ENCODE results near the gene TWSG1.
"Not testable (repeated sequence)": the region's sequence is repeated elsewhere in the genome, so short reads cannot be mapped to it uniquely, and the experiment has no call there.

TWSG1 gene

GRCh38 chr18:9336827-9337226 lies 2.3 kb downstream of the TWSG1 start:
- DNase-seq: no peak

- no peak for DNase-seq
These were observed 3.3 kb downstream of the TWSG1 start for GRCh38 chr18:9337873-9338272.

- DNase-seq: no peak
These were observed 5.9 kb downstream of the TWSG1 start for GRCh38 chr18:9340472-9340871.

- no peak for DNase-seq
These were observed 9.0 kb downstream of the TWSG1 start for GRCh38 chr18:9343577-9343976.

GRCh38 chr18:9346775-9347174 lies 12.2 kb downstream of the TWSG1 start:
- DNase-seq: no peak

- DNase-seq: no peak
These were observed 13.6 kb downstream of the TWSG1 start for GRCh38 chr18:9348079-9348671.

- no peak for DNase-seq
These were observed 14.2 kb downstream of the TWSG1 start for GRCh38 chr18:9348766-9349165.

- no peak for DNase-seq
These were observed 19.0 kb downstream of the TWSG1 start for GRCh38 chr18:9353596-9353995.

GRCh38 chr18:9354256-9354655 lies 19.7 kb downstream of the TWSG1 start:
- no peak for DNase-seq

GRCh38 chr18:9356976-9357375 lies 22.4 kb downstream of the TWSG1 start:
- DNase-seq: no peak

- DNase-seq: no peak
These were observed 25.2 kb downstream of the TWSG1 start for GRCh38 chr18:9359796-9360195.

- DNase-seq: no peak
These were observed 26.6 kb downstream of the TWSG1 start for GRCh38 chr18:9361191-9361590.

GRCh38 chr18:9362869-9363268 lies 28.3 kb downstream of the TWSG1 start:
- DNase-seq: no peak

- no peak for DNase-seq
These were observed 29.7 kb downstream of the TWSG1 start for GRCh38 chr18:9364242-9364641.

- no peak for DNase-seq
These were observed 30.8 kb downstream of the TWSG1 start for GRCh38 chr18:9365406-9365805.

GRCh38 chr18:9366126-9366714 lies 31.6 kb downstream of the TWSG1 start:
- DNase-seq: no peak

- DNase-seq: not testable (repeated sequence)
These were observed 38.7 kb downstream of the TWSG1 start for GRCh38 chr18:9373254-9373653.

GRCh38 chr18:9379118-9379517 lies 44.5 kb downstream of the TWSG1 start:
- DNase-seq: no peak

GRCh38 chr18:9380101-9380500 lies 45.5 kb downstream of the TWSG1 start:
- no peak for DNase-seq

- no peak for DNase-seq
These were observed 46.2 kb downstream of the TWSG1 start for GRCh38 chr18:9380621-9381395.

GRCh38 chr18:9386879-9387278 lies 52.3 kb downstream of the TWSG1 start:
- DNase-seq: no peak

GRCh38 chr18:9387891-9388290 lies 53.3 kb downstream of the TWSG1 start:
- DNase-seq: no peak

GRCh38 chr18:9389706-9390105 lies 55.1 kb downstream of the TWSG1 start:
- no peak for DNase-seq

GRCh38 chr18:9392726-9393125 lies 58.2 kb downstream of the TWSG1 start:
- no peak for DNase-seq

Measured in activated CD8-positive, alpha-beta memory T cell treated with anti-CD3 and anti-CD28 coated beads, Interleukin-2, amount 50 U/mL, for 48 hours (primary cell).